KMS-11 (cell line): ENCODE measurements around the gene MGMT.

Source experiments
- H2AFZ ChIP-seq: fragments of 200-600 bp; sonication (generic); 2 replicates; pipeline ENCODE4 v1.6.1; 2016; ENCODE audit warnings: antibody characterized with exemption, mixed run types, low read depth
- H3K27ac ChIP-seq: fragments of 200-600 bp; sonication (generic); 2 replicates; pipeline ENCODE4 v1.6.1; 2016; ENCODE audit warnings: mild to moderate bottlenecking, mixed run types
- H3K27me3 ChIP-seq: fragments of 200-600 bp; sonication (generic); 2 replicates; pipeline ENCODE4 v1.6.1; 2017; ENCODE audit warnings: mild to moderate bottlenecking, low read depth, mixed run types, moderate library complexity; ENCODE audit not compliant: insufficient read depth
- H3K36me3 ChIP-seq: fragments of 200-600 bp; sonication (generic); 2 replicates; pipeline ENCODE4 v1.6.1; 2017; ENCODE audit warnings: mild to moderate bottlenecking, mixed run types; ENCODE audit not compliant: insufficient read depth
- H3K4me1 ChIP-seq: fragments of 200-600 bp; sonication (generic); 2 replicates; pipeline ENCODE4 v1.6.1; 2016; ENCODE audit warnings: mild to moderate bottlenecking, low read depth, mixed run types; ENCODE audit not compliant: poor library complexity, severe bottlenecking
- H3K4me2 ChIP-seq: fragments of 200-600 bp; sonication (generic); 2 replicates; pipeline ENCODE4 v1.7.0; 2016; ENCODE audit warnings: mild to moderate bottlenecking, mixed run types
- H3K4me3 ChIP-seq: fragments of 200-600 bp; sonication (generic); IDR thresholded peaks from 2 replicates; pipeline ENCODE4 v1.6.1; 2017; ENCODE audit warnings: low read depth, low read length, mixed read lengths; ENCODE audit not compliant: insufficient read depth
- H3K79me2 ChIP-seq: fragments of 200-600 bp; sonication (generic); 2 replicates; pipeline ENCODE4 v1.6.1; 2016; ENCODE audit warnings: low read depth, mixed run types; ENCODE audit not compliant: insufficient read depth
- H3K9ac ChIP-seq: fragments of 200-600 bp; sonication (generic); 2 replicates; pipeline ENCODE4 v1.6.1; 2016; ENCODE audit warnings: mild to moderate bottlenecking, mixed run types
- H4K20me1 ChIP-seq: fragments of 200-600 bp; sonication (generic); 2 replicates; pipeline ENCODE4 v1.6.1; 2016; ENCODE audit warnings: mild to moderate bottlenecking, mixed run types; ENCODE audit not compliant: insufficient read depth
- CTCF ChIP-seq: fragments of 200-600 bp; sonication (generic); conservative IDR thresholded peaks from 2 replicates; pipeline ENCODE4 v1.6.1; 2017; ENCODE audit warnings: low read depth, mild to moderate bottlenecking, antibody characterized with exemption, low read length, moderate library complexity, mixed read lengths

The MGMT gene

GRCh38 chr10:129645487-129645886 is 178.4 kb downstream of the MGMT start:
- Histone ChIP-seq H3K27ac (no peak overlapping the region), H3K4me3 (no peak overlapping the region), H3K79me2 (no peaks in the 10 kb centered on the region), H3K4me1 (no peaks in the 10 kb centered on the region), H3K4me2 (no peak overlapping the region), H2AFZ (no peak overlapping the region), H3K27me3 (no peaks in the 10 kb centered on the region), H4K20me1 (no peaks in the 10 kb centered on the region), H3K9ac (no peak overlapping the region), H3K36me3 (no peaks in the 10 kb centered on the region)
- no peak for TF ChIP-seq CTCF

GRCh38 chr10:129646973-129647372 is 179.9 kb downstream of the MGMT start:
- no peaks in the 10 kb centered on the region for H3K4me1 ChIP-seq
- no peak overlapping the region for H3K4me3 ChIP-seq
- no peak overlapping the region for H2AFZ ChIP-seq
- H3K79me2 ChIP-seq = no peaks in the 10 kb centered on the region
- H4K20me1 ChIP-seq = no peaks in the 10 kb centered on the region
- H3K9ac ChIP-seq = no peak overlapping the region
- no peak overlapping the region for H3K27ac ChIP-seq
- H3K4me2 ChIP-seq = no peak overlapping the region
- H3K36me3 ChIP-seq = no peaks in the 10 kb centered on the region
- TF ChIP-seq CTCF = no peak
- no peaks in the 10 kb centered on the region for H3K27me3 ChIP-seq

- Histone ChIP-seq H3K79me2 (no peaks in the 10 kb centered on the region), H2AFZ (no peak overlapping the region), H3K9ac (no peak overlapping the region), H3K36me3 (no peaks in the 10 kb centered on the region), H3K27me3 (no peaks in the 10 kb centered on the region), H4K20me1 (no peaks in the 10 kb centered on the region), H3K4me3 (no peak overlapping the region), H3K4me2 (no peak overlapping the region), H3K4me1 (no peaks in the 10 kb centered on the region), H3K27ac (no peak overlapping the region)
- no peak for TF ChIP-seq CTCF
Observed at GRCh38 chr10:129647590-129647989, 180.5 kb downstream of the MGMT start.

- H3K4me3 ChIP-seq = no peak overlapping the region
- no peak overlapping the region for H3K27ac ChIP-seq
- no peak for TF ChIP-seq CTCF
Observed at GRCh38 chr10:129648856-129649255, 181.8 kb downstream of the MGMT start.

GRCh38 chr10:129652021-129652420 is 185.0 kb downstream of the MGMT start:
- no peak overlapping the region for H3K9ac ChIP-seq
- no peaks in the 10 kb centered on the region for H3K27me3 ChIP-seq
- no peak overlapping the region for H3K27ac ChIP-seq
- no peak overlapping the region for H3K4me3 ChIP-seq
- H3K4me2 ChIP-seq = no peak overlapping the region
- H4K20me1 ChIP-seq = no peaks in the 10 kb centered on the region
- H2AFZ ChIP-seq = no peak overlapping the region
- no peaks in the 10 kb centered on the region for H3K36me3 ChIP-seq
- H3K4me1 ChIP-seq = no peaks in the 10 kb centered on the region
- no peak for TF ChIP-seq CTCF
- no peaks in the 10 kb centered on the region for H3K79me2 ChIP-seq

More at GRCh38 chr10:129648856-129649255, 181.8 kb downstream of the MGMT start:
- Histone ChIP-seq H3K4me1 (no peaks in the 10 kb centered on the region), H3K79me2 (no peaks in the 10 kb centered on the region), H4K20me1 (no peaks in the 10 kb centered on the region), H3K9ac (no peak overlapping the region), H3K4me2 (no peak overlapping the region), H3K27me3 (no peaks in the 10 kb centered on the region), H3K36me3 (no peaks in the 10 kb centered on the region), H2AFZ (no peak overlapping the region)
